ENCODE data around the gene WDPCP.

GRCh38 chr2:63571291-63571690 lies 17.0 kb downstream of the WDPCP start:
- no peak for TF ChIP-seq CTCF (IDR thresholded peaks at IDR 0.05)
- TF ChIP-seq POLR2AphosphoS5 (IDR thresholded peaks at IDR 0.05) = no peak
- no peak for TF ChIP-seq POLR2A (IDR thresholded peaks at IDR 0.05)
